ENCODE measurements around the gene ZBTB16. TPM values are rescaled to one million over a fixed set of nuclear protein-coding genes. Genes with fewer than 3 reads are reported as not detected.

Gene ZBTB16
- total and polyA plus RNA-seq, 9 donors: 12.7 to 160 (median 68.7) TPM

DNA sequence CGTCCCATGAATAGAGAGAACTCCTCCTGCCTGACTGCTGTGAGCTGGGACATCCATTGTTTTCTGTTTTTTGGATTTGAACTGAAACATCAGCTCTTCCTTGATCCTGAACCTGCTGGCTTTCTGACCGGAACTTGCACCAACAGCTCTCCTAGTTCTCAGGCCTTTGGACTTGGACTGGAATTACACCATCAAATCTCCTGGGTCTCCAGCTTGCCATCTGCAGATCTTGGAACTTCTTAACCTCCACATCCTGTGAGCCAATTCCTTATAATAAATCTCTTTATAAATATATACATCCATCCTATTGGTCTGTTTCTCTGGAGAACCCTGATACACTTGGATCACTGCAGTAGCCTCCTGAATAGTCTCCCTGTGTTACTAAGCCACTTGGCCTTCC, 42.5 kb upstream of the ZBTB16 start:
- WGBS, 3 donors: 93 to 98% (median 95%) methylated on average over 2 of the region's 2 CpGs
- H3K36me3 ChIP-seq: no peaks in the 10 kb centered on the region
- no peak for DNase-seq
- H3K27me3 ChIP-seq: no peaks in the 10 kb centered on the region
- H3K4me3 ChIP-seq: no peak overlapping the region
- H3K9me3 ChIP-seq: no peaks in the 10 kb centered on the region
- no peak overlapping the region for H3K27ac ChIP-seq
- H3K4me1 ChIP-seq (ENCODE audit: insufficient read depth): no peaks in the 10 kb centered on the region
- intact Hi-C loops (cut with DNase I): no loop called here
- TF ChIP-seq EP300 (IDR thresholded peaks at IDR 0.05) (no peak), POLR2A (IDR thresholded peaks at IDR 0.05) (no peak)
- TF ChIP-seq, protein P1, sequence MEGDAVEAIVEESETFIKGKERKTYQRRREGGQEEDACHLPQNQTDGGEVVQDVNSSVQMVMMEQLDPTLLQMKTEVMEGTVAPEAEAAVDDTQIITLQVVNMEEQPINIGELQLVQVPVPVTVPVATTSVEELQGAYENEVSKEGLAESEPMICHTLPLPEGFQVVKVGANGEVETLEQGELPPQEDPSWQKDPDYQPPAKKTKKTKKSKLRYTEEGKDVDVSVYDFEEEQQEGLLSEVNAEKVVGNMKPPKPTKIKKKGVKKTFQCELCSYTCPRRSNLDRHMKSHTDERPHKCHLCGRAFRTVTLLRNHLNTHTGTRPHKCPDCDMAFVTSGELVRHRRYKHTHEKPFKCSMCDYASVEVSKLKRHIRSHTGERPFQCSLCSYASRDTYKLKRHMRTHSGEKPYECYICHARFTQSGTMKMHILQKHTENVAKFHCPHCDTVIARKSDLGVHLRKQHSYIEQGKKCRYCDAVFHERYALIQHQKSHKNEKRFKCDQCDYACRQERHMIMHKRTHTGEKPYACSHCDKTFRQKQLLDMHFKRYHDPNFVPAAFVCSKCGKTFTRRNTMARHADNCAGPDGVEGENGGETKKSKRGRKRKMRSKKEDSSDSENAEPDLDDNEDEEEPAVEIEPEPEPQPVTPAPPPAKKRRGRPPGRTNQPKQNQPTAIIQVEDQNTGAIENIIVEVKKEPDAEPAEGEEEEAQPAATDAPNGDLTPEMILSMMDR (IDR thresholded peaks at IDR 0.05): no peak

DNA sequence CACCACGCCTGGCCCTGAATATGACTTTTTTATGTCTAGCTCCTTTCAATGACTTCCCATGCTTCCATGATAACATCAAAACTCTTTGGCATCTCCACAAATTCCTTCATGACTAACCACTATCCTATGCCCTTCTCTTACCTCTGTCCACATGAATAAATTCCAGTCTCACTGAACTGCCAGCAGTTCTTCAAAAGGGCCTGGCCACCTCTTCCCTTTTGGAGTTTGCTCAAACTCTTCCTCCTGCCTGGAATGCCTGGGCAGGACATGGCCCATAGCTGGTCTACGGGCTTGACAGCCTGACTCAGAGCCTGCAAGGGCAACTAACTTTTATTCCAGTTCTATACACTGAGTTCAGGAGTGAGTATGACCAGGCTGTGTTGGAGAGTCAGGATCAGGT, 41.8 kb upstream of the ZBTB16 start:
- H3K9me3 ChIP-seq: no peaks in the 10 kb centered on the region
- H3K4me1 ChIP-seq (ENCODE audit: insufficient read depth): no peaks in the 10 kb centered on the region
- no peak overlapping the region for H3K4me3 ChIP-seq
- TF ChIP-seq EP300 (IDR thresholded peaks at IDR 0.05): no peak
- no peak for TF ChIP-seq POLR2A (IDR thresholded peaks at IDR 0.05)
- TF ChIP-seq, protein P1 (IDR thresholded peaks at IDR 0.05): no peak
- 43 to 48% (median 46%) methylated on average over 2 of the region's 2 CpGs for WGBS, 3 donors
- H3K36me3 ChIP-seq: no peaks in the 10 kb centered on the region
- intact Hi-C loops (cut with DNase I): no loop called here
- H3K27ac ChIP-seq: no peak overlapping the region
- no peak for DNase-seq
- H3K27me3 ChIP-seq: no peaks in the 10 kb centered on the region

- H3K4me1 ChIP-seq (ENCODE audit: insufficient read depth): no peaks in the 10 kb centered on the region
- TF ChIP-seq, protein P1 (IDR thresholded peaks at IDR 0.05): no peak
- TF ChIP-seq EP300 (IDR thresholded peaks at IDR 0.05): no peak
- no peak for TF ChIP-seq POLR2A (IDR thresholded peaks at IDR 0.05)
- H3K27me3 ChIP-seq: no peaks in the 10 kb centered on the region
- intact Hi-C loops (cut with DNase I): no loop called here
- no peak overlapping the region for H3K27ac ChIP-seq
- H3K36me3 ChIP-seq: no peaks in the 10 kb centered on the region
- DNase-seq: no peak
- H3K9me3 ChIP-seq: no peaks in the 10 kb centered on the region
- no peak overlapping the region for H3K4me3 ChIP-seq
- 85 to 86% (median 86%) methylated on average over 3 of the region's 3 CpGs for WGBS, 3 donors
Observed at GRCh38 chr11:114019046-114019445, 40.5 kb upstream of the ZBTB16 start.

- intact Hi-C loops (cut with DNase I): no loop called here
- H3K27me3 ChIP-seq: no peaks in the 10 kb centered on the region
- H3K4me3 ChIP-seq: no peak overlapping the region
- H3K9me3 ChIP-seq: no peaks in the 10 kb centered on the region
- H3K36me3 ChIP-seq: no peaks in the 10 kb centered on the region
- TF ChIP-seq EP300 (IDR thresholded peaks at IDR 0.05): no peak
- no peak for TF ChIP-seq POLR2A (IDR thresholded peaks at IDR 0.05)
- TF ChIP-seq, protein P1 (IDR thresholded peaks at IDR 0.05): no peak
- H3K4me1 ChIP-seq (ENCODE audit: insufficient read depth): no peaks in the 10 kb centered on the region
- 77 to 81% (median 81%) methylated on average over 5 of the region's 5 CpGs for WGBS, 3 donors
- no peak for DNase-seq
- H3K27ac ChIP-seq: no peak overlapping the region
Observed at GRCh38 chr11:114019574-114019973, 39.9 kb upstream of the ZBTB16 start.

Measured in ovary (tissue), 9 donors.